Tongue (tissue), 2 donors: ENCODE results near the gene RERG. TPM values are rescaled to one million over a fixed set of nuclear protein-coding genes. Genes with fewer than 3 reads are reported as not detected.

Source experiments
- DNase-seq: peaks from one replicate; pipeline ENCODE4 v3.0.0-alpha.2; 2015
- total RNA-seq: library from RNA; depleted of rRNA; stranded (reverse); fragments of >200 nt; gene quantifications from one replicate; pipeline ENCODE4 v1.2.3, GENCODE V29; 2014

The RERG gene
- total RNA-seq, 1 donor from 2014 or later = 18.9 TPM

DNA sequence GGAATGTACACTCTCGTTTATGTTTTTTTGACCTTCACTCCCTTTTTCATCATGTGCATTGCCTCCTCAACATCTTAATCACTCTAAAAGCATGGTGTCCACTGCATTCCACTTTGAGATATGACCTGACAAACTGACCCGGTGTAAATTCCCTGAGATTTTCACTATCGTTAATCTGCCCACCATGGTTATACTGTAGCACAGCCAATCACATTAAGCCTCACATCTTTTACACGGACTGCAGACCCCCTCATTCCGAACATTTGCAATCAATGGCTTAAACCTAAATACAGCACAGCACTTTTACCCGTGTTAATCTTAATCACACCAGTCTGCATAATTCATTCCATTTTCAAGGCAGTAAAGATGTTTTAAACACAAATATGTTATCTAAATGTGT, 2.4 kb downstream of the RERG start:
- no peak for DNase-seq

DNA sequence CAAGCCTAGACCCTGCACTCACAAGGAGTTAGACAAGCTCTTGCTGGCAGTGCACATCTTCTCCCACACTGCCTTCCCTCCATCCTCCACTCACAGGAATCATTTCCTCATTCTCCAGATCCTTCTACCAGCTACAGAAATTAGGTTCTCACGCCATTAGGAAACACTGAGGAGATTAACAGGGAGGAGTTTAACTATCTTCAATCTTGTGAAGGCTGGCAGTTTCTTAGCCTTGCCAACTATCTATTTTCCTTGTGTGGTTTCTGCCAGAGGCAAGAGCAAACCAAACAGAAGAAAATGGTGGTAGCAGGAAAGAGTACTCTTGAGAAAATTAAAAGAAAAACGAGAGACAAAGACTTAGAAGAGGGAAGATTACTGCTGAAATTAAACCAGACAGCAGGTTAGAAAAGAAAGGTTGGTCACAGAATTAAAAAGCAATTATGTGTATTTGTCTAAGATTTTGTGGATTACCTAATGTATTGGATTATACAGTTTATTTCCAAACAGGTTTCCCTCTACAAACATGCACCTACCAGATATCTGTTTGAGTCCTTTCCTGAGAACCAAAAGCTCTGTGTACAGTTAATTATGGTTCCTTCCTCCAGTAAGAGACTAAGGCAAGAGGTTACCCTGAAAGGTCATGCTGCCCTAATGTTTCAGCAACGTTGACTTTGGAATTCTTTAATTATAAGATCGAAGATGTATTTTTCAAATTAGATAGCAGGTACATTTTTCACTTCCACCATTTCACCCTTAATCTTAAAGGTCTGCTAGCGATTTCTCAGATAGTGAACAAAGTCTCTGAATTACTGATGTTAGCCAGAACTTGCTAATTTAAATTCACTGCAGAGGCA, 5.0 kb downstream of the RERG start:
- no peak for DNase-seq

DNA sequence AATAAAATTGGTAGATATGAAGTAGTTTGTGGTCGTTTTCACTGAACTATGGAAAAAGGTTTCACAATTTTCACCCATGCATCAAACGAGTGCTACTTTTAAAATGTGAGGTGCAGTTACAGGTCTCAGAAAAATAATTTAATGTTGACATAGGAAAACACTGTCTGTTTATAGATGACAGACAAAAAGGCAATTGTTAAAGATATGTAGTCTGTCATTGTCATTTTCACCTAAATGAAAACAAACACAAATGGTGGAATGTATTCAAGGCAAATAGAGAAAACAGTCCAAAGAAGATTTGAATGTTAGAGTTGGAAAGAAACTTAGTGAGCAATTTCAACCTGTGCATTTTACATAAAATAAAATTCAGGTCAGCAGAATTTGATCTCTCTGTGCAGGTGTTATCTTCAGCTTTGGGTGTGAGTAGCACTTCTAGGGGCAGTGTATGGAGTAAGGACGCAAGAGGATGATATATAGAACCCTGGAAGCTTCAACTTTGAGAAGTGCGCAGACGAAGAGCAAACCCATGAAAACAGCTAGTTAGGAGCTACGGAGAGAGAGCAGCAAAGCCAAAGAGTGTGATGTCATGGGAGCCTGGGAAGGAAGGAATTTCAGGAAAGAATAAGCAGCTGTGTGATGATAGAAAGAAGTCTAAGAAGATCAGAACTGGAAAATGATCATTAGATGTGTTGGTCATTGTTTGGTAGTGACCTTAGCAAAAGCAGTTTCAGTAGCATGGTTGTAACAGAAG, 6.2 kb downstream of the RERG start:
- DNase-seq = no peak

DNA sequence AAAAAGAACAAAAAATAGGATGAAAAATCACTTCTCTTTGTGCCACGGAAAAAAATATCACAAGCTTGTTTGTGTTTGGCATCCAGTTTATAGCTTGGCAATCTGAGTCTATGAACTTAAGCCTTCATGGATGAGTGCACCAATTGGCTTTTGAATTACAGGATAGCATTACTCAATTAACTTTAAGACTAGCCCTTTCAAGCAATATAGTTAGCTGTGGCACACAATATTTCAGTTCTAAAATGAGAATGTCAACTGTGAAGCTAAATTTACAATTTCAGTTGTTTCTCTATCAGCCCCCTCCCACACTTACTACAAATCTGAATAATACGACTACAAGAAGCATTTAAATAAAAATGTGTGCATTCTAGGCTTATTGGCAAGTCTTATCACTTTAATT, 8.3 kb downstream of the RERG start:
- no peak for DNase-seq

DNA sequence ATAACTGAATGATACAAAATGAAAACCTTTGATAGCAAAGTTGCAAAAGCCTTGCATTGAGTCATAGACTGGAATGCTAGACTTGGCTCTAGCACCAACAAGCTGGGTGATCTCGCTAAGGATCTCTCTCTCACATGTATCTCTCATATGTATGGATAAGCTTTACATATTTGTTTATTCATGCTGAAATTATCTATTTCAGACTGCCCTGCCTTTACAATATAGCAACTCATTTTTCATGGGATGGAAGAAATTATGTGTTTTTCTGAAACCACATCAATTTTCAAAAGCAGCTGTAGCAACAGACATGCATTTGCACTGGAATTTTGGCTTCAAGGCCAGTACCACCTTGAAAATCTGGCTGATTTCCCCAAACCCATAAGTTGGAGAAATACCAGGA, 11.4 kb downstream of the RERG start:
- no peak for DNase-seq

DNA sequence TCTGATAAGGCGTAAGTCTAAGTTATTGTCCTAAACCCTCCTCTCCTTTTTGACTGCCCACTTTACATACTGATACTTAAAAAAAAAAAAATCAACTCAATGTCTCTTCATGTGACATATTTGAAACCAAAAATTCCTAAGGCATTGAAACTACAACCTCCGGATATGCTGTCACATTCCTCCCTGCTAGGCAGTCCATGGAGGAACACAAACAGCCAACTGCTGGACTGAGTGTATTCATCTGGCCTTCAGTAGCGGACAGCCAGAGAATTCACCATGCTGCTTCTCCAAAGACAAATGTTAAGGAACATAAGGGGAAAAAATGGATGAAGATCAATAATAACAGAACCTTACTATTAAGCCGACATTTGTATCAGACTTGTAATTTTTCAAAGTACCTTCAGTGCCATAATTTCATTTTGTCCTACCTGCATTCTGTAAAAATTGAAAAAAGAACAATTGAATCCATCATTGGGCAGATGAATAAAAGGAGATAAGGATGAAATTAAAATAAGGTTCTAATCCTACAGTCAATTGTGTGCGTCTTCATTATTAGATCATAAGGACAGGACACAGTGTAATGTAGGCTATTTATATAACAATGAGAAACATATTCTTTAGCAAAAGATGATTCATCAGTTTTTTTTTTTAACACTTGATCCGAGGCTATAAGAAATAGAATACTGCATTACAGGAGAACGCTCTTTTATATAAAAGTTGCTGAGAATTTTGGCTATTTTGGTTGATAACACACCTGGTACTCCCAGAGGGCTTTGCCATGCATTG, 12.2 kb downstream of the RERG start:
- DNase-seq = no peak

DNA sequence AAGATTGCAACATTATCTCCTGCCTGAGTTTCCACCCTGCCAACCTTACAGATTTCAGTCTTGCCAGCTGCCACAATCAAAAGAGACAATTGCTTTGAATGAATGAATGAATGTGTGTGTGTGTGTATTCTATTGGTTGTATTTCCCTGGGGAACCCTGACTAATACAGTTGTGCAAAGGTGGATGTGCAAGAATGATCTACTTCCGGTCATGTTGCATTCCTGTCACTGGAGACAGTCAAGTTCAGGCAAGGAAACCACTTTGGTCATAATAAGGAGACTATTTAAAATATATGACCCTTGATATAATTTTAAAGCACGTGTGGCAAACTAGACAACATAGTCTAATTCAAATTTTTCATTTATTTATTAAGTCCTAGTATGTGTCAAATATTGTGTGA, 13.1 kb downstream of the RERG start:
- no peak for DNase-seq

DNA sequence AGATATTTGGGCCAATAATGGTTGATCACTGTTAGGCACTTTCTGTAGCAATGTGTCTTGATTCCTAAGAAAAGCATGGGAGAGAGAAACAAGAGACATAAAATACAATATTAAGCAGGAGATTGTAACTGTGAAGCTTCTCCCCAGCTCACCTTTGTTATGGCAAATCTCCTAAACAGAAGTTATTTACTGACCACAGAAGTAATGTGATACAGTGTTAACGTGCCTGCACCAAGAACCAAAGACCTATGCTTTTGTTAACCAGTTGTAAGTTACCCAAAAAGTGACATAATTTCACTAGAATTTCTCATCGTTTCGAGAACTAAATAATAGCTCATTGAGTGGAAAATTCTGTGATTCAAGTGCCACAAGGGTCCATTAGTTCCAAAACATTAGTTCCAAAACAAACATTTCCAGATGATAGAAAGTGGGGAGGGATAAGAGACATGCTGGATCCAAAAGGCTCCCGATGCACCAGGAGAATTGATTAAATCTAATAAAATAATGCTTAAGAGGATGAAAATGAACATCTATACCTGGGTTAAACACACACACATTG, 14.3 kb downstream of the RERG start:
- no peak for DNase-seq

DNA sequence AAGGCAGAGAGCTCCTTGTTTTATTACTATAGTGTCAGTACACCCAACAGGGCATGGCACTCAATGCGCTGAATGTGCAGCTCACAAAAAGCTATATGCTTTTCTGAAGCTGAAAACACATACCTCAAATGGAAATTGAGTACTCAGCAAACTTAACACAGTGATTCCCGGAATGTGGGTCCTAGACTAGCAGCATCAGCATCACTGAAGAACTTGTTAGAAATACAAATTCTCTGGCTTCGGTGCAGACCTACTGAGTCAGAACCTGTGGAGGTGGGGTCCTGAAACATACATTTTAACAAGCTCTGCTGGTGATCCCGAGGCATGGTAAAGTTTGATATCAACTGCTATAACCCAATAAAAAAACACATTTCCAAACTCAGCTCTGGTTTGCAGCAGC, 14.9 kb downstream of the RERG start:
- DNase-seq = no peak

DNA sequence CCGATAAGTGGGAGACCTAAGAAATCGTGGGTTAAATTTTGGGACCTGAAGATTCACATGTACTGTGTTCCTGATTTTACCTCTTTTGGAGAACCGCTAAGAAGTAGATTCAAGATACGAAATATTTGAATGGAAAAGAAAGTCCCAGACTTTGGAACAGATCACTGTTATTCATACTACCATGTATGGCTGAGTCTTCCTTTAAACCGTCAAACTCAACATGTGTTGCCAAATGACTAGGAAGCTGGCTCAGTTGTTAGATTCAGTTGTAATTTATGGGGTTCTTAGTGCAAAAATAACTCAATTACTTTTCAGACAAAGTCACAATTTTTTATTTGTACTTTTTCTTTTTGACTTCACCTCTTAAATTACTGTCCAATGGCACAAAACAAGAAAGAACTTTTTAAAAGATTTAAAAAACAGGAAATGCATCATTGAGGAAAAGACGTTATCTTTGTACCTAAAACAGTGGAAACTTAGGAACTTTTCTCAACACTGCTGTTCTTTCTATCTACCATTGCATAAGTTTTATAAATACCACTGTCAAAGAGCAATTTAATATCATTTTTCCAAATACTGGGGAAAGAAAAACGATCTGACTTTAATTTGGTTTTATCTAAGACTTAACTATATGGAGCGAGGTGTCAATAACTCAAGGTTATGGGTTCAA, 15.7 kb downstream of the RERG start:
- no peak for DNase-seq

DNA sequence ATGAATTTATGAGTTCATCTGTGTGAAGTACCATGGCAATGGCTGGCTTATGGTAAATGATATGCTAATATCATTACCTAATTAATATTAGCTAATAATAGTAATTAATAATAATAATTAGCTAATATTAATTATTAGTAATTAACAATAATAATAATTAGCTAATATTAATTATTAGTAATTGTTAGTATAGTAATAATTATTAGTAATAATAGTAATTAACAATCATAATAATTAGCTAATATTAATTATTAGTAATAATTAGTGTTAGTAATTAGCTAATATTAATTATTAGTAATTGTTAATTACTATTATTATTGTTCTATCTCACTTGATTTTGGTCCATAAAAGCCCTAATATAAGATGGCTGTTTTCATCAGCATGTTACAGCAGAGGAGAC, 19.8 kb downstream of the RERG start:
- no peak for DNase-seq

DNA sequence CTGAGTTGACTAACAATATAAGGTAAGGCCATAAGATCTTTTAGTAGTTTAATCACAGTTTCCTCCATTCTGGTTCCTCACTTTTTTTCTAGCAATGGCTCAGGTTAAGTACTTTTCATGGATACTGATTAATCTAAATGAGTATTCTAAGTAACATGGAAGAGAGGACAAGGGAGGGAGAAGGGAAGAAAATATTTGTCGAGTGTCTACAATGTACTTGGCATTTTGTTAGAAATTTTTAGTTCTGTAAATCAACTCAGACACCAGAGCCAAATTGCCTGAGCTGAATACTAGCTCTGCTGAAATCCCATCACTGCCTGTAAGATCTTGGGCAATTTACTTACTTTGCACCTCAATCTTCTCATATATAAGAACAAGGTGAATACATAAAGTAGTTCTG, 20.2 kb downstream of the RERG start:
- DNase-seq = no peak

DNA sequence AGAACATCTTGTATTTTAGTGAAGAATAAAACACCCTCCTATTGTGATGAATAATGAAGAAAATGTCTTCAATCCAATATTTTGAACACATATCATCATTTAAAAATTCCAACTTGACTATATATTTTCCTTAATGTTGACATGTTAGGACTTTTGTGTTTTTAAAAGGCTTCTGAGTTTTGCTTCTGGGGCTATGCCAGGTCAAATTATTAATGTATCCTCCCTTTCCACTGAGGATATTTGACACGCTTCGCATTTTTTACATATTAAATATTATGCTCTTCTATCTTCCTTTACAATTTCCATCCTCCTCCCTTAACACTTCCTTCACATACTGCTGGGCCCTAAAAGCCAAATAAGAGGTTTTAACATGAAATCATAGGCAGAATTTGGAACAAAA, 20.6 kb downstream of the RERG start:
- DNase-seq = no peak

DNA sequence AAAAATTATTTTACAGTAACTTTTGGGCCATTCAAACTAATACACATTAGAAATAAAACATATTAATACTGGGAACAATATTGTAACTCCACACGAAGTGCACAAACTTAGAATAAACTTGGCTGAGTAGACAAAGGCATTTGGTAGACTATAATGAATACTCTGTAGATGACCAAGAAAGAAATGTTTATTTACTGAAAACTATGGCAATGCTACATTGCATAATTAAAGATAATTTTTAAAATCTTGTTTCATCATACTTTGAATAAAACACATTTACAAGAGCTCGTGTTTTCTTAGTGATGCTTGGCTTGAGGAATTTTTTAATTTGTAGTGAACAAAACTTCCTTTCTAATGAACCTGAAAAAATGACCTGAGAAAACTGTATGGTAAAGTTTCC, 21.3 kb downstream of the RERG start:
- no peak for DNase-seq

DNA sequence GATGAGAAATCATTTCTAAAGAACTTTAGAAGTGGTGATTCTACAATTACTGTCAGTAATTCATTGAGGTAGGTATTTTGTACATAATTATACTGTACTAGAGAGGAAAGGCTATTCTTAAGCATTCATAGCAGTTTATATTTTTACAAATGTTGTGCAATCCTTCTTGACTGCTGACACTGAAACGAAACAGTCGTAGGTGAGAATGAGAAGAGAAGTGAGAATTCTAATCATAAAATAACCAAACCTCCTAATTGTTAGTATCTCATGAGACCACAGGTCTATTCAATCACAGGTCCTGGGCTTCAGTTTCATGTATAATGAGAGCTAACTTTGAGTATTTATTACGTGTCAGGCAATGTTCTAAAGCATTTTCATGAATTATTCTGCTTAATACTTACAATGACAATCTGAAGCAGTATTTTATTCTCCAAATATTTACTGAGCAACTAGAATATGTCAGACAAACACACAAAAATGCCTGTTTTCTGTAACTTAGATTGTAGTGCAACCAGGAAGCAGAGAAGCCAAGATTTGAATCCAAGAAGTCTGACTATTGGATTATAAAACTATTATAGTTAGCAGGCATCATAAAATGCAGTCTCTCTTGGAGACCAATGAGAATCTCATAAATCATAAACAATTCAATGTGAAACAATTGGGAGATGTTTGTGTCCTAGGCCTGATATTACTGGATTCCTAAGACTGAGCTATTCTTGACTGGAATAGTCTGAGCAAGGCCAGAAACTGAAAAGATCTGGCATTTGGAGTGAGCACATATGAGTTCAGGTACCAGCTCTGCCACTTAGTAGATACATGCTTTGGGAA, 24.3 kb downstream of the RERG start:
- peak; percentile 29 for DNase-seq

DNA sequence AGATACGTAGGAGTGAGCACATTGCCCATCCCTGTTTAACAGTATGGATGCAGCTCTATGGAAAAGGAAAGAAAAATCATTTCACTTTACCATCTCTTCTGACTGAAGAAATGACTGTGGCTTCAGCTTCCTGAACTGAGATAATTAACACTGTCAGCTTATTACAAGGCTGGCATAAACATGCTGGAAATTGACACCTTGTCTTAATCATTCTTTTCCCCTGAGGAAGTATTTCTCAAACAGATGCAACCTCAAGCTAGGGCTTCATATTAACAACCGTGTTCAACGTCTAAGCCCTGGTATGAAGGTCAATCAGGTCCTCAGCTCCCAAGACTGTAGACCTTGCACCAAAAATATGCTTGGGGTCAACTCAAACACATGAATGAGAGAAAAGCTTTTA, 25.0 kb downstream of the RERG start:
- DNase-seq = no peak

DNA sequence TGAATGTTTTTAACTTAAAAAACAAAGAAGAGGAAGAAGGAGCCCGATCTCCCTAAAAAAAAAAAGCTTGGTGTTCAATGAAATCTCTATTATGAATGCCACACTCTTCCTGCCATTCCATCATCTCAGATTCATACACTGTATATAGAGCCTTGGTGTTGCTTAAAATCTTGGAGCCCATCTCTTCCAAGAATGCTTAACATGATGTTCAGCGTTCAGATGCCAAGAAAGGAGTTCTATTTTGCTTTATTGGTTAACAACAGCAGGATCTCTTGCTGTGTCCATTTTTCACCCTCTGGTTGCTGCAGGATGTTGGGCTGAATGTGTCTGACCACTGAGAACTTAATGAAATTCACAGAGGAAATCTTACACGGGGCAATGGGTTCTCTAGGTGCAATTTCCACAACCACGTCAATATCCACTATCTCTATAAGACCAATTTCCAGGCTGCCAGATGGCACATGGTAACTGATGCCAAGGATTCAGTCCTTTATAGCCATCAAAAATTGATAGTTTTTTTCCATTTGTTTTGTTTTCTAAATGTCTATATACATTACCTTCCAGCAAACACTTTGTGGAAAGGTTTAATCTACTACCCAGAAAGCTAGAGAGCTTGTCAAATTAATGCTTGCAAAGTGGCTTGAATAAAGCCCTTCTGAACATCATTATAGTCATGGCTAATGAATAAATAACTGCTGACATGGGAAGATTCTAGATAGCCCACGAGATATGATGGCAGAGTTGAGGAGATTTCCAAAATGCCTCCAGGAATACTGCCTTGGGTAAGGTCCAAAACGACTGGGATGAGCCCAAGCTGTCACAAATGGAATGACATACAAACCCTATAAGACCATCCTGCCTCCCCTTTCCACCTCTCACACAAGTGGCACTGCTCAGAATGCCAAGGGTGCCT, 26.5 kb downstream of the RERG start:
- no peak for DNase-seq

DNA sequence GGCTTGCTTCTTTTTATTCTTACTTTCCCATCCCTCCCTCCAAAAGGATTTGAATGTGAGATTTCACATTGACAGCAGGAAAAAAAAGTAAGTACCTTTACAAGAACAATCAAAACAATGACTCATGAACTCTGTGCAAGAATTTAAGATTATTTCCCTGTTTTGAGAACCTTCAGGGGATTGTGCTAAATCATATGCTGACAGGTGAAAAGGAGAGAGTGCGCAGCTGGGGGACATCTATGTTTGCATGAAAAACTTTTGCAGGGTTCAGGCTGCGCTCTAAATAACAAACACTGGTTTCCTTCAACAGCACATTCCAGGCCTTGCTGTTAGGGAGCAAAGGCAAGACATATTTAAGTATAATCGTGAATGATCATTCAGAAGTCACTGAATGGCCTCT, 27.3 kb downstream of the RERG start:
- peak; percentile 64 for DNase-seq

DNA sequence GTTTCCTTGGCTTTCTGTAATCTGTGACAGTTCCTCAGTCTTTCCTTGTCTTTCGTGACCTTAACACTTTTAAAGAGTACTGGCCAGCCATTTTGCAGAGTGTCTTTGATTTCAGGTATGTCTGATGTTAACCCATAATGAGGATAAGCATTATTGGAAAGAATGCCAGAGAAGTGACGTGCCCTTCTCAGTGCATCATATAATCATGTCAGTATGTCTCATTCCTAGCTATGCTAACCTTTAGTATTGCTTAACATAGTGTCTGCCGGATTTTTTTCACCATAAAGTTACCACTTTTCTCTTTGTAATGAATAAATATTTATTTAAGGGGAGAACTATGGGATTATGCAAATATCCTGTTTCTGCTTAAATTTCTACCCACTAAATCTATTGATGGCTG, 28.5 kb downstream of the RERG start:
- DNase-seq = no peak

DNA sequence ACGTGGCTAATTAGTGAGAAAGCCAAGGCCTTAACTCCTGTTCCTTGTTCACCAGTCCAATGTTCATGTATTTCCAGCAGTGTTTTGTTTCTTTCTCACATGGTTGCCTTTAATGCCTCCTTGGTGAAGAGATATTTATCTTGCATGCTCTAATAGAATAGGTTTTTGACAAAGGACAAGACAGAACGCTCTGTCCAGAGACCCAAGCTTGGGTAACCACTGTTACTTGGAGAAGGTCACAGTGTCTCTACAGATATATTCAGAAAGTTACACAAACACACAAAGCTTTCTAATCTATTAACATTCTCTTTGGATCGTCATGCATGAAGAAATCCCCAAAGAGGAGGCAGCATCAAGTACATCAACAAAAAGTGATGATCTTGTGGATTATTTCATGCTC, 33.1 kb downstream of the RERG start:
- no peak for DNase-seq
